Right forelimb (tissue), 1 donor: ENCODE data around the gene PLAC1.
A peak's percentile ranks its signal among the peaks of the same experiment; 100 is the strongest.

Experiments
- DNase-seq: peaks from one replicate; pipeline ENCODE4 v3.0.0-alpha.2; 2018

PLAC1 gene

GRCh38 chrX:134658002-134658759 lies at the start of gene PLAC1:
PLAC1 (minus strand) TSS chrX:134658471; CDS start chrX:134566682, 91,789 bp downstream.
- DNase-seq, result no peak

- no peak for DNase-seq
These were observed 47.9 kb upstream of the PLAC1 start for GRCh38 chrX:134706138-134706537.

- no peak for DNase-seq
These were observed 37.7 kb upstream of the PLAC1 start for GRCh38 chrX:134695999-134696398.

- no peak for DNase-seq
These were observed 36.4 kb upstream of the PLAC1 start for GRCh38 chrX:134694333-134695322.

GRCh38 chrX:134693644-134694043 lies 35.4 kb upstream of the PLAC1 start:
- no peak for DNase-seq

GRCh38 chrX:134692990-134693389 lies 34.7 kb upstream of the PLAC1 start:
- DNase-seq, result no peak

GRCh38 chrX:134692233-134692632 lies 34.0 kb upstream of the PLAC1 start:
- no peak for DNase-seq

- no peak for DNase-seq
These were observed 33.2 kb upstream of the PLAC1 start for GRCh38 chrX:134691453-134691852.

GRCh38 chrX:134688839-134689238 lies 30.6 kb upstream of the PLAC1 start:
- no peak for DNase-seq

- DNase-seq, result no peak
These were observed 30.0 kb upstream of the PLAC1 start for GRCh38 chrX:134688031-134688823.

GRCh38 chrX:134685668-134686067 lies 27.4 kb upstream of the PLAC1 start:
- no peak for DNase-seq

- DNase-seq, result no peak
These were observed 26.7 kb upstream of the PLAC1 start for GRCh38 chrX:134684956-134685355.

- no peak for DNase-seq
These were observed 25.2 kb upstream of the PLAC1 start for GRCh38 chrX:134683351-134684005.

- no peak for DNase-seq
These were observed 23.8 kb upstream of the PLAC1 start for GRCh38 chrX:134682081-134682480.

- DNase-seq, result no peak
These were observed 21.4 kb upstream of the PLAC1 start for GRCh38 chrX:134679644-134680043.

GRCh38 chrX:134679221-134679620 lies 20.9 kb upstream of the PLAC1 start:
- DNase-seq, result peak; percentile 62

- no peak for DNase-seq
These were observed 19.1 kb upstream of the PLAC1 start for GRCh38 chrX:134677332-134677731.

GRCh38 chrX:134676436-134676835 lies 18.2 kb upstream of the PLAC1 start:
- DNase-seq, result no peak

- DNase-seq, result no peak
These were observed 14.9 kb upstream of the PLAC1 start for GRCh38 chrX:134673123-134673522.

GRCh38 chrX:134672101-134672500 lies 13.8 kb upstream of the PLAC1 start:
- no peak for DNase-seq

- DNase-seq, result no peak
These were observed 13.0 kb upstream of the PLAC1 start for GRCh38 chrX:134671294-134671693.
